GM19397 (cell line): ENCODE results near the gene PWWP2B.

Experiments used
- ATAC-seq: cut with Tn5 transposase; IDR thresholded peaks from one replicate; pipeline ENCODE4 v1.9.1; 2021; ENCODE audit warnings: mild to moderate bottlenecking, moderate library complexity; ENCODE audit not compliant: unreplicated experiment

Gene PWWP2B

GRCh38 chr10:132393695-132394181 lies 3.3 kb upstream of the PWWP2B start:
- ATAC-seq, result no peak

- ATAC-seq, result no peak
Measured at GRCh38 chr10:132394201-132394811, 2.7 kb upstream of the PWWP2B start.

GRCh38 chr10:132394936-132395703 lies 1.9 kb upstream of the PWWP2B start:
- no peak for ATAC-seq

- peak; percentile 11 for ATAC-seq
Measured at GRCh38 chr10:132395704-132396493, 1.1 kb upstream of the PWWP2B start.

- peak; percentile 44 for ATAC-seq
Measured at GRCh38 chr10:132396494-132397035, 435 bp upstream of the PWWP2B start.

GRCh38 chr10:132397671-132398565 lies 918 bp downstream of the PWWP2B start:
- no peak for ATAC-seq

- no peak for ATAC-seq
Measured at GRCh38 chr10:132398566-132398991, 1.6 kb downstream of the PWWP2B start.

- ATAC-seq, result no peak
Measured at GRCh38 chr10:132399117-132400035, 2.4 kb downstream of the PWWP2B start.

- no peak for ATAC-seq
Measured at GRCh38 chr10:132400041-132400546, 3.1 kb downstream of the PWWP2B start.

- no peak for ATAC-seq
Measured at GRCh38 chr10:132400547-132401151, 3.6 kb downstream of the PWWP2B start.

- no peak for ATAC-seq
Measured at GRCh38 chr10:132401401-132402118, 4.6 kb downstream of the PWWP2B start.

- no peak for ATAC-seq
Measured at GRCh38 chr10:132402781-132403241, 5.8 kb downstream of the PWWP2B start.

- no peak for ATAC-seq
Measured at GRCh38 chr10:132403511-132404168, 6.6 kb downstream of the PWWP2B start.

GRCh38 chr10:132404169-132404880 lies 7.3 kb downstream of the PWWP2B start:
- ATAC-seq, result no peak

- no peak for ATAC-seq
Measured at GRCh38 chr10:132404911-132405462, 8.0 kb downstream of the PWWP2B start.

GRCh38 chr10:132405463-132405991 lies 8.5 kb downstream of the PWWP2B start:
- no peak for ATAC-seq
